GM04504 (cell line): ENCODE measurements around the gene DYNLT5.
"Not testable (repeated sequence)": the region's sequence is repeated elsewhere in the genome, so short reads cannot be mapped to it uniquely, and the experiment has no call there.

Experiments used
- DNase-seq: peaks from one replicate; pipeline ENCODE4 v3.0.0-alpha.2; 2012; ENCODE audit warnings: low read depth

The DYNLT5 gene

GRCh38 chr1:66750577-66750976 is 1.7 kb upstream of the DYNLT5 start:
- no peak for DNase-seq

- DNase-seq, result no peak
Observed at GRCh38 chr1:66751160-66751559, 1.1 kb upstream of the DYNLT5 start.

GRCh38 chr1:66752671-66753371 is 562 bp downstream of the DYNLT5 start:
- DNase-seq, result no peak

- no peak for DNase-seq
Observed at GRCh38 chr1:66757722-66758240, 5.5 kb downstream of the DYNLT5 start.

- DNase-seq, result no peak
Observed at GRCh38 chr1:66758241-66758755, 6.0 kb downstream of the DYNLT5 start.

GRCh38 chr1:66760506-66760905 is 8.2 kb downstream of the DYNLT5 start:
- DNase-seq, result no peak

GRCh38 chr1:66761221-66761620 is 9.0 kb downstream of the DYNLT5 start:
- DNase-seq, result peak; percentile 22

GRCh38 chr1:66764994-66765578 is 12.8 kb downstream of the DYNLT5 start:
- DNase-seq, result no peak

GRCh38 chr1:66767626-66768025 is 15.4 kb downstream of the DYNLT5 start:
- DNase-seq, result no peak

- DNase-seq, result no peak
Observed at GRCh38 chr1:66768965-66769364, 16.7 kb downstream of the DYNLT5 start.

GRCh38 chr1:66769512-66770229 is 17.4 kb downstream of the DYNLT5 start:
- no peak for DNase-seq

GRCh38 chr1:66770240-66770639 is 18.0 kb downstream of the DYNLT5 start:
- no peak for DNase-seq

GRCh38 chr1:66770694-66771093 is 18.4 kb downstream of the DYNLT5 start:
- no peak for DNase-seq

- DNase-seq, result no peak
Observed at GRCh38 chr1:66773227-66773626, 21.0 kb downstream of the DYNLT5 start.

- DNase-seq, result no peak
Observed at GRCh38 chr1:66774438-66774837, 22.2 kb downstream of the DYNLT5 start.

- no peak for DNase-seq
Observed at GRCh38 chr1:66775646-66776045, 23.4 kb downstream of the DYNLT5 start.

GRCh38 chr1:66777831-66778230 is 25.6 kb downstream of the DYNLT5 start:
- DNase-seq, result no peak

GRCh38 chr1:66778266-66778665 is 26.0 kb downstream of the DYNLT5 start:
- DNase-seq, result no peak

- DNase-seq, result no peak
Observed at GRCh38 chr1:66778969-66779368, 26.7 kb downstream of the DYNLT5 start.

GRCh38 chr1:66779475-66780078 is 27.3 kb downstream of the DYNLT5 start:
- no peak for DNase-seq

- DNase-seq, result not testable (repeated sequence)
Observed at GRCh38 chr1:66785800-66786199, 33.5 kb downstream of the DYNLT5 start.

GRCh38 chr1:66787641-66788040 is 35.4 kb downstream of the DYNLT5 start:
- DNase-seq, result no peak
